PC-3 (cell line): ENCODE data around the gene ECE1.

ENCODE experiments used
- EZH2 ChIP-seq: fragments of 300-600 bp; sonication (generic); IDR thresholded peaks from one replicate; pipeline ENCODE4 v1.6.1; 2017; ENCODE audit warnings: antibody characterized with exemption, mild to moderate bottlenecking, low read length; ENCODE audit not compliant: unreplicated experiment
- EZH2phosphoT487 ChIP-seq: fragments of 300-600 bp; sonication (generic); IDR thresholded peaks from 2 replicates; pipeline ENCODE4 v1.6.1; 2018; ENCODE audit warnings: mild to moderate bottlenecking, antibody characterized with exemption, low read length, borderline replicate concordance
- TF ChIP-seq, protein P1 (sequence below): fragments of 300-600 bp; sonication (generic); conservative IDR thresholded peaks from 2 replicates; pipeline ENCODE4 v1.5.1; 2017; ENCODE audit warnings: antibody characterized with exemption, low read depth, mild to moderate bottlenecking, low read length

DNA sequence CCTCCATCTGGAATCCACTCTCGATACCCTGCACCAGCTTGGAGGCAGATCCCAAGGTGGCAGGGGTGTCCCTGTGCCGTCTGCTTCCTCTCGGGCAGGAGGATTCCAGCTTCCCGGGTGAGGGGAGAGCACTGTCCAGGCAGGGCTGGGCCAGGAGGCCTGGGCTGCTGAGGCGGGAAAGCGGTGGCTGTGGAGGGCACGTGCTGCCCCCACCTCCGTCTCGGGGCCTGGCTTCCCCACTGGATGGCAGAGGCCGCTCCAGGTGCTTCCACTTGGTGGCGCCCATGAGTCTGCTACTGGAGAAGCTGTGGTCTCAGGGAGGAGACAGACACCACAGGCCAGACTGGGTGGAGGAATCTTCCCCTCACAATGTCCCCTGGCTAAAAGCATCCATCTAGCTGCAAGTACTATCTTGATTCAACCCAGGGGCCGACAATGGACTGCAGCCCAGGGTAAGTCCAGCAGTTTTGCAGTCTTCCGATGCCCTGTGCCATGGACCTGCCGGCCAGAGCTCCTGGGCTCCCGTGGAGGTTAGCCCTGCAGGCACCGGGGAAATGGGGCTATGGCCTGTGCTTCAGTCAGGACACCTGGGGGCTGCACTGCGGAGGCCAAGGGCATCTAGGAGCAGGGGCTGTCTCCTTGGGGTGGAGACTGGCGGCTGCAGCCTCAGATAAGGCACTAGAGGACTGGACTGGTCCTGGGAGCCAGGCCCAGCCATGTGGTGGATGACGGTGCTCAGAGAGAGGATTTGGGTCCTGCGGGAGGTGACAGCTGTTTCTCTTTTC, 72.3 kb downstream of the ECE1 start:
- TF ChIP-seq, protein P1, sequence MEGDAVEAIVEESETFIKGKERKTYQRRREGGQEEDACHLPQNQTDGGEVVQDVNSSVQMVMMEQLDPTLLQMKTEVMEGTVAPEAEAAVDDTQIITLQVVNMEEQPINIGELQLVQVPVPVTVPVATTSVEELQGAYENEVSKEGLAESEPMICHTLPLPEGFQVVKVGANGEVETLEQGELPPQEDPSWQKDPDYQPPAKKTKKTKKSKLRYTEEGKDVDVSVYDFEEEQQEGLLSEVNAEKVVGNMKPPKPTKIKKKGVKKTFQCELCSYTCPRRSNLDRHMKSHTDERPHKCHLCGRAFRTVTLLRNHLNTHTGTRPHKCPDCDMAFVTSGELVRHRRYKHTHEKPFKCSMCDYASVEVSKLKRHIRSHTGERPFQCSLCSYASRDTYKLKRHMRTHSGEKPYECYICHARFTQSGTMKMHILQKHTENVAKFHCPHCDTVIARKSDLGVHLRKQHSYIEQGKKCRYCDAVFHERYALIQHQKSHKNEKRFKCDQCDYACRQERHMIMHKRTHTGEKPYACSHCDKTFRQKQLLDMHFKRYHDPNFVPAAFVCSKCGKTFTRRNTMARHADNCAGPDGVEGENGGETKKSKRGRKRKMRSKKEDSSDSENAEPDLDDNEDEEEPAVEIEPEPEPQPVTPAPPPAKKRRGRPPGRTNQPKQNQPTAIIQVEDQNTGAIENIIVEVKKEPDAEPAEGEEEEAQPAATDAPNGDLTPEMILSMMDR: peak; percentile 64
- TF ChIP-seq EZH2 (no peak), EZH2phosphoT487 (no peak)
